Body of pancreas (tissue), 4 donors: ENCODE measurements around the gene UCN2. TPM values are rescaled to one million over a fixed set of nuclear protein-coding genes. Genes with fewer than 3 reads are reported as not detected.

ENCODE experiments used
- ATAC-seq: fragments of 150-250 bp; one replicate; pipeline ENCODE4 v1.9.1; 2016
- DNase-seq, 4 donors: peaks; one replicate each; pipeline ENCODE4 v3.0.0-alpha.2; 2019
- H3K27ac ChIP-seq, 4 donors: fragments of 200-600 bp; sonication (generic); 1 replicate in 3 of 4; 2 replicates in 1 of 4; pipeline versions ENCODE4 v1.5.1 to v1.6.1; 2016 to 2019; ENCODE audit warnings: mild to moderate bottlenecking in 1 of 4, mixed read lengths in 1 of 4, moderate library complexity in 1 of 4
- H3K27me3 ChIP-seq, 2 donors: fragments of 200-600 bp; sonication (generic); one replicate each; pipeline ENCODE4 v1.6.0; 2016; ENCODE audit warnings: mild to moderate bottlenecking in 1 of 2
- H3K36me3 ChIP-seq, 2 donors: fragments of 200-600 bp; sonication (generic); replicated peaks in 1 of 2; 2 replicates each; pipeline ENCODE4 v1.5.1; 2016; ENCODE audit warnings: low read depth in 2 of 2; ENCODE audit not compliant: insufficient read depth in 1 of 2
- H3K4me1 ChIP-seq: fragments of 200-600 bp; sonication (generic); one replicate; pipeline ENCODE4 v1.6.0; 2016
- H3K4me3 ChIP-seq, 2 donors: fragments of 200-600 bp; sonication (generic); 1 replicate in 1 of 2; 2 replicates in 1 of 2; pipeline ENCODE4 v1.5.1; 2016 to 2019
- H3K9me3 ChIP-seq, 3 donors: fragments of 200-600 bp; sonication (generic); 1 replicate in 2 of 3; 2 replicates in 1 of 3; pipeline ENCODE4 v1.5.1; 2016
- CTCF ChIP-seq, 7 experiments: fragments of 450-650 bp in 4 of 7; fragments of 200-600 bp in 3 of 7; sonication (generic) in 3 of 7; IDR thresholded peaks; one replicate each; pipeline ENCODE4 v1.5.1; 2016 to 2019; ENCODE audit warnings: antibody characterized with exemption in 7 of 7
- POLR2A ChIP-seq, 3 donors: fragments of 450-650 bp; IDR thresholded peaks; one replicate each; pipeline ENCODE4 v1.6.1; 2016; ENCODE audit warnings: antibody characterized with exemption in 3 of 3, mild to moderate bottlenecking in 2 of 3
- WGBS, 2 donors: methylation state at CpG; one replicate each; pipeline ENCODE4 v1.1.5; 2017; 5-methylcytosine and 5-hydroxymethylcytosine counted together
- intact Hi-C: fragments of 100-400 bp; cut with DNase I; formaldehyde crosslinking; loops from one replicate; pipeline ENCODE4 v1.15.1; 2023
- total RNA-seq, 2 donors: library from RNA; depleted of rRNA; stranded (reverse); fragments of >200 nt; gene quantifications; one replicate each; pipeline ENCODE4 v1.1.0, GENCODE V29; 2016

Gene UCN2
- total RNA-seq, 2 donors from 2014 or later, result not detected

- WGBS, 2 donors, result 77 to 86% methylated on average over 1 to 2 of the region's 2 CpGs
- H3K4me3 ChIP-seq, result no peak overlapping the region
- H3K4me1 ChIP-seq, result no peaks in the 10 kb centered on the region
- intact Hi-C loops, result no loop called here
- H3K27me3 ChIP-seq, result no peaks in the 10 kb centered on the region
- H3K27ac ChIP-seq, result no peak overlapping the region
- no peaks in the 10 kb centered on the region for H3K9me3 ChIP-seq
- no peak for ATAC-seq
- no peak for DNase-seq
- TF ChIP-seq CTCF (IDR thresholded peaks at IDR 0.05), result no peak
- peaks cover 24 to 58% of the 10 kb centered on the region in 2 donors for H3K36me3 ChIP-seq
Observed at GRCh38 chr3:48601622-48601994, 38.0 kb upstream of the UCN2 start.

GRCh38 chr3:48600711-48601621 is 37.4 kb upstream of the UCN2 start:
- WGBS, 2 donors, result 90 to 97% methylated on average over 9 to 19 of the region's 19 CpGs
- Histone ChIP-seq H3K9me3 (no peaks in the 10 kb centered on the region), H3K4me3 (no peak overlapping the region), H3K27ac (no peak overlapping the region), H3K4me1 (no peaks in the 10 kb centered on the region), H3K36me3 (peaks cover 24 to 58% of the 10 kb centered on the region in 2 donors), H3K27me3 (no peaks in the 10 kb centered on the region)
- ATAC-seq (no peak), DNase-seq (no peak)
- no peak for TF ChIP-seq POLR2A (IDR thresholded peaks at IDR 0.05)
- no peak for TF ChIP-seq CTCF (IDR thresholded peaks at IDR 0.05)
- intact Hi-C loops, result no loop called here

- Histone ChIP-seq H3K27me3 (no peaks in the 10 kb centered on the region), H3K36me3 (peaks cover 22 to 52% of the 10 kb centered on the region in 2 donors), H3K9me3 (no peaks in the 10 kb centered on the region), H3K27ac (no peak overlapping the region), H3K4me1 (peaks cover 10% of the 10 kb centered on the region), H3K4me3 (no peak overlapping the region)
- ATAC-seq (no peak), DNase-seq (no peak)
- no peak for TF ChIP-seq CTCF (IDR thresholded peaks at IDR 0.05)
- no peak for TF ChIP-seq POLR2A (IDR thresholded peaks at IDR 0.05)
- WGBS, 2 donors, result 99 to 100% methylated on average over 9 to 12 of the region's 12 CpGs
- intact Hi-C loops, result no loop called here
Observed at GRCh38 chr3:48599509-48600285, 36.1 kb upstream of the UCN2 start.

GRCh38 chr3:48599077-48599501 is 35.5 kb upstream of the UCN2 start:
- peaks cover 18 to 46% of the 10 kb centered on the region in 2 donors for H3K36me3 ChIP-seq
- H3K9me3 ChIP-seq, result no peaks in the 10 kb centered on the region
- no peak overlapping the region for H3K4me3 ChIP-seq
- H3K27ac ChIP-seq, result no peak overlapping the region
- intact Hi-C loops, result no loop called here
- peaks cover 13% of the 10 kb centered on the region for H3K4me1 ChIP-seq
- DNase-seq (no peak), ATAC-seq (no peak)
- no peak for TF ChIP-seq CTCF (IDR thresholded peaks at IDR 0.05)
- TF ChIP-seq POLR2A (IDR thresholded peaks at IDR 0.05), result no peak
- 76 to 86% methylated on average over 9 to 11 of the region's 11 CpGs for WGBS, 2 donors
- H3K27me3 ChIP-seq, result no peaks in the 10 kb centered on the region
